Activated CD4-positive, CD25-positive, alpha-beta regulatory T cell (primary cell): Measurements from ENCODE around the gene BRD3OS.

Experiments used
- DNase-seq, 4 experiments: peaks; one replicate each; lab custom pipeline; 2025; lab: John Stamatoyannopoulos, UW

Gene BRD3OS

GRCh38 chr9:134034215-134035040, 9.1 kb downstream of the BRD3OS start:
- no peak for DNase-seq

- DNase-seq: no peak
Observed at GRCh38 chr9:134035041-134036039, 10.1 kb downstream of the BRD3OS start.

DNA sequence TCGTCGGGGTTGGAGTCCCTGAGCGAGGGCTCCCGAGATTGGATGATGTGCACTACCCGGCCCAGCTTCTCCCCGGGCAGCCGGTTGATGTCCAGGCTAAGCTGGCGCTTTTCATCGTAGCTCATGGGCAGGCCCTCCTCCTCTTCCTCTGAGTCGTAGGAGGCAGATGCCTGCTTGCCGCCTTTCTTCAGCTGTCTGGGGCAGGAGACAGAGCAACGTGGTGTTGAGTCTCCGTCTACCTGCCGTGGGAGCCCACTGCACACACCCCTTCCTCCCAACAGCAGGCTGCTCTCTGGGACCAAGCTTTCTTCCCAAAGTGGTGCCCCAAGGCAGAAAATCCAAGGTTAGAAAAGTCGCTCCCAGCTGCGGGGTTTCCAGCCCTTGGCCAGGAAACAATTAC, 10.8 kb downstream of the BRD3OS start:
- DNase-seq: no peak

DNA sequence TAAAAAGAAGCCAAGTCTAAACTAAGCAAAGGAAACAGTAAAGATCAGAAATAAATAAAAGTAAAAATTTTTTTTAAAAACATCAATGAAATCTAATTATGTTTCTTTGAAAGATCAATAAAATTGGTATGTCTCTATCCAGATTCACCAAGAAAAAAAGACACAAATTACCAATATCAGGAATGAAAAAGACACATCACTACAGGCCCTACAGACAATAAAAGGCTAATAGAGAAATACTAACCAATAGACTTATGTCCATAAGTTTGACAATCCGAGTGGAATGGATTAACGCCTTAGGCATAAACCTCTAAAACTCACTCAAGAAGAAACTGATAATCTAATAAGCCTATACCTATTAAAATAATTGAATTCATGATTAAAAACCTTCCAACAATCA, 12.4 kb downstream of the BRD3OS start:
- no peak for DNase-seq

GRCh38 chr9:134039386-134040175, 14.3 kb downstream of the BRD3OS start:
- no peak for DNase-seq

- no peak for DNase-seq
Observed at GRCh38 chr9:134040176-134040565, 14.9 kb downstream of the BRD3OS start.

DNA sequence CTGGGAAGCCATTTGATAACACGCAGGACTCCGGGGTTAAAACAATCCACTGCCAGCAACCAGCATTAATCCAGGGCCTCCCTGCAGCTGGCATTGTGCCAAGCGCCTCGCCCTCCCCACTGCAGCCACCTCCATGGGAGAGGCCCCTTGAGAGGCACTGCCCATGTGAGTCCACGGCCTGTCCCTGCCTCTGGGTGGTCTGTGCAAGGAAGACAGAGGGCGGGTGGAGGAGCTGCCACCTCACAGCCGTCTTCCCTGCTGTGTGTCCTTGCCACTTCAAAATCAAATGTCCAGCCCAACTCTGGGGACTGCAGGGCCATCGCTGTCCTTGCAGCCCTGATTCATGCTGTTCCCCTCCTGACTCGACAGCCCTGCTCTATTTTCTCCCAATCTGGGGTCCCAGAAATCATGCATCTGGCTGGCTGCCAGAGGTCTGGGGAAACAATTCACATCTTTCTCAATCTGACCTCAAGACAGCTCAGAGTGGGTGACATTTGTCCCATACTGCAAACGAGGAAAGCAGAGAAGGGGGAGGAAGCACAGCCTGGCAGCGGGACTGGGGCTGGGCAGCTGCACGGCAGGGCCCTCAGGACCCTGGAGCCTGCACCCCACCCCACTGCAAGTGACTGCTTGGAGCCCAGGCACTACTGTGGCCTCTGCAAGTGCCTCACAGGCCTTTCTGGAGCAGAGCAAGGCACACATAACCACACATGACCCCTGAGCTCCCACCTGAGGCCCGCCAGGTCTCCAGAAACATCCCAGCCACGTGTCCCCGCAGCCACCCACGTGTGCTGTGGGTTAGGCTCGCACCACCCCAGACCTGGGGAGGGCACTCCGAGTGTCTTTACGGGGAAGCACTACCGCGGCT, 15.7 kb downstream of the BRD3OS start:
- no peak for DNase-seq

DNA sequence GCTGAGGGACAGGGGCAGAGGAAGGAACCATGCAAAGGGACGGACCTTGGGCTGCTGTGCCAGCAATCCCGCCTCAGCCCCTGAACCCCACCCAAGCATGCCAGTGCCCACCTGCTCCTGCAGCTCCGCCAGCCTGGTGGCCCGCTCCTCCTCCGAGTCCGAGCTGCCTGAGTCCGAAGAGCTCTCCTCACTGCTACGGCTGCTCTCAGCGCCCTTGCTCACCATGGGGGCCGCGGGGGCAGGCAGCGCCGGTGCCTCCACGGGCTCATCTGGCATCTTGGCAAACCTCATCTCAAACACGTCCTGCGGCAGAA, 16.3 kb downstream of the BRD3OS start:
- no peak for DNase-seq

GRCh38 chr9:134043531-134043988, 18.3 kb downstream of the BRD3OS start:
- no peak for DNase-seq

DNA sequence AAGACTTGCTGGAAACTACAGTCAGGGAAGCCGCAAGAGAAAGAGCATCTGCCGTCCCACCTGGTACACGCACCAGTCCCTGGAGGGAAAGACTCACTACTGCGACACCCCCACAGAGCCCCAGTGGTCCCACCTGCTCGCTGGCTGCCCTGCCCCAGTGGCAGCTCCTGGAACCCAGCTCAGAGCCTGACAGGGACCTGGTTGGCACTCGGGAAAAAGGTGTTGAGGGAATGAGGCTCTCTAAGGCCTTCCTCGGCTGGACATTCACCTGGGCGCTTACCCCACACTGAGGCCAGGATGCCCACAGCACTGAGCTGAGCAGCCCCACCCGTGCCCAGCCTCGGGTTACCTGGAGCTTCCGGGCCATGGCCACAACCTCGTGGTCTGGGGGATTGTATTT, 19.7 kb downstream of the BRD3OS start:
- no peak for DNase-seq

DNA sequence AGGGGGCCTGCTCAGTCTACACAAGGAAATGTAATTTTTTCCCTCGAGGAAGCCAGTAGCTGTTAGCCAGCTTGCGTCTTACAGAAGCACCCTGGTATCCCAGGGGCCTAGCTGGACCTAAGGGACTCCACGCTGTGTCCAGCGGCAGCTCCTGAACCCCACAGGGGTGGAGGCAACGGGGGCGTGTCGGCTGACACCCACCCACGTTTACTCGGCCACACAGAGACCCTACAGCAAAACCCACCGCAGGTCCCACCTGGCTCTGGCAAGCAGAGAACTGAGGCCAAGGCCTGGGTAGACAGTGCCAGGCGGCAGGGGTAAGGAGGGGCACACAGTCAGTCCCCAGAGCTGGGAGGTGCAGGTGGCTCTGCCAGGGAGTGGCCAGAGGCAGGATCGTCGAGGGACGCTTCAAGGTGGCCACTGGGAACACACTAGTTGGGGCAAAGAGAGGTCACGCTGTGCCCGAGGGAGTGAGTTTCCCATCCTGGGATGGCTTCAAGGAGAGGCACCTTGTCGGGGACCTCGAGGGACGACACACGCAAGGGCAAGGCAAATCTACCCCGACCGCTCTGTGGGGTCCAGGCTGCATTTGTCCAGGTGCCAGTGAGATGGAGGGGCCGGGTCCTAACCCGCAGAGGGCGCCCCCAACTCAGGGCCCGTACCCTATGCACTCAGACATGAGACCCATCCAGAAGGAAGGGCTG, 20.7 kb downstream of the BRD3OS start:
- no peak for DNase-seq

DNA sequence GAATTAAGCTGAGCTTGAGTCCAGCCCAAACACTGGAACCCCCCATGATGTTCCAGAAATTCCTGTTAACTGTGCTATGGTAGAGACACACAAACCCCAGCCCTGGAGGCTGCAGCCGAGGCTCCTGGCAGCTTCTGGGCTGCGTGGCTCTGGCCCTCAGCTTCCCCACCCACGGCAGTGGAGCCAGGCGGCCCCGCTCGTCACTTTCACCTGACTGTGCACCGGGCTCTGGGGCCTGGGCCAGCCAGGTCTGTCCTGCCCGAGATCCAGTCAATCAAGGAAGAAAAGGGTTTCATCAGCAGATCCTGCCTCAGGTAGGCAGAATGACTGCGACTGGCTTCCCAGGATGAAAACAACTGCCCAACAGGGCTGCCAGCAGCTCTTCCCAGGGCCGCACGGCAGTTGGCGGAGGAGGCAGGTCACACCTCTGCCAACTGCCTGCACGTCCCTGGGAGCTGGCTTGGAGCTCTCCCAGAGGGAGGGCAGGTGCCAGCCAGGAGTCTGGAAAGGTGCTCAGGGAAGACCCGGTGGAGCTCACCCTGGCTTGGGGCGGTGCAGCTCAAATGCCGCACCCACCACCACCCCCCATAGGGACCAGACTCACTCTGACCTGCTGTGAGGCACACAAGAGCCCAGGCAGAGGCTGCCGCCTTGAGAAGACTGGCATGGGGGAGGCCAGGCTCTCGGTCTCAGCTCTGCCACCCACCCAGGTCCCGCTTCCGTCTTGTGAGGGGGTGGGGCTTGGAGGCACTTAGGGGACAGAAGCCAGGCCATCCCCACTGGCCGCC, 21.8 kb downstream of the BRD3OS start:
- no peak for DNase-seq

GRCh38 chr9:134047868-134048581, 22.7 kb downstream of the BRD3OS start:
- no peak for DNase-seq

- no peak for DNase-seq
Observed at GRCh38 chr9:134048582-134048968, 23.3 kb downstream of the BRD3OS start.

DNA sequence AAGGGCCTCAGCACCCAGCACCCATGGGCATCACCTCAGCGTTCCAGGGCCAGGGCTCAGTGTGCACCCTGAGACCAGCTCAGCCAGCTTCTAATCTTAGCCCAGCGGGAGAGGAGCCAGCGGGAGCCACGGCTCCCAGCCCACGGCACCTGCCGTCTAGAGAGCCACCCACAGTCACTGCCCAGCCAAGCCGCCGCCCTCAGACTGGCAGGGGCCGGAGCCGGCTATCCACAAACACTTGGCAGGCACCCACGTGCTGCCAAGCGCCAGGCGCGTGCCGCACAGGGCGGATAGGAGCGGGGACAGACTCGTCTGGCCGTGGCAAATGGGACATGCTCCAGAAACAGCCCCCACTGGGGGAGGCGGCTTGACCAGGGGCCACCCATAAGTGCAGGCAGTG, 24.0 kb downstream of the BRD3OS start:
- DNase-seq: no peak

DNA sequence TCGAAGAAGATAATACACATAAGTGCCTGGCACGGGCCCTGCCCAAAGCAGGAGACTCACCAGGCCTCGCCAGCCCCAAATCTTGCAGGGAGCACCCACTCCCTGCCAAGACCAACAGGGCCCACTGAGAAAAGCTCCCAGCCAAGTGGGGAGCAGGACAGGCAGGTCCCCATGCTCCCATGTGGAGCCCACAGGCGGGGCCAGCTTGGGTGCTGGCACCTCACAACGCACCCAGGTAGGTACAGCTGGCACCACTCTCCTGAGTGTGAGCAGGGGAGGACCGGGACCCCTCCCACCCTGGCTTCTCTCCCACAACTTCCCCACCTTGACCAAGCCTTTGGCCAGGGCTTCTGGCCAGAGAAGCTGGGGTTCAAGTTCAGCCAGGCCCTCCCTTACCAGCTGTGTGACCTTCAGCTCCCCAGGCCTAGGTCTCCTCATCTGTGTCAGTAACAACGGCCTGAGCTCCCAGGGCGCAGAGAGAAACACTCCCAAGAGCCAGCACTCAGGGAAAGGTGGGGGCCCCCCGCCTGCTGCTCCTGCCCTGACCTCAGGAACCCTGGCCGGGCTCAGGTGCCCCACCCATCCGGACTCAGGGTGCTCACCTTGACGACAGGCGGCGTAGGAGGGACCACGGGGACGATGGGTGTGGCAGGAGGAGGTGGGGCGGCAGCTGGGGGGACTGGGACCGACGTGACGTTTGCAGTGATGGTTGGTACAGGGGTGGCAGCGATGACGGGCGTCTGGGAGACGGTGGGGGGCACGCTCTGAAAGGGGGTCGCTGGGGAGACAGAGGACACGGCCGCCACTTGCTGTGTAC, 24.7 kb downstream of the BRD3OS start:
- no peak for DNase-seq

GRCh38 chr9:134050726-134051125, 25.4 kb downstream of the BRD3OS start:
- DNase-seq: no peak

DNA sequence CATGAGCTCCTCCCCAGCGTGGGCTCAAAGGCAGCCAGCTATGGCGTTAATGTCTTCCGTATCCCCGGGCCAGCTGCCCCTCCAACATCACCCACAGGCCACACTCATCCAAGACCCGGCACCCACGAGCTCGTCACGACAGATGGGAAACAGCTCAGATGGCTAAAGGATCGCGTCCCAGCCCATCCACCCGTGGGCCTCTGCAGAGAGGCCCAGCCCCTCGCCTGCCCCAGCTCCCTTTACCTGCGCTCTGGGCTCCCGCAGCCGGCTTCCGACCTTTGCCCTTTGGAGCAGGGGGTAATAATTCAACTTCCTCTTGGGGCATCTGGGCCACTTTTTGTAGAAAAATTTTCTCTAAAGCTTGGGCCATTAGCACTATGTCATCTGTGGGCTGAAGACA, 26.0 kb downstream of the BRD3OS start:
- no peak for DNase-seq
